Measurements from ENCODE around the gene MPDU1.

DNA sequence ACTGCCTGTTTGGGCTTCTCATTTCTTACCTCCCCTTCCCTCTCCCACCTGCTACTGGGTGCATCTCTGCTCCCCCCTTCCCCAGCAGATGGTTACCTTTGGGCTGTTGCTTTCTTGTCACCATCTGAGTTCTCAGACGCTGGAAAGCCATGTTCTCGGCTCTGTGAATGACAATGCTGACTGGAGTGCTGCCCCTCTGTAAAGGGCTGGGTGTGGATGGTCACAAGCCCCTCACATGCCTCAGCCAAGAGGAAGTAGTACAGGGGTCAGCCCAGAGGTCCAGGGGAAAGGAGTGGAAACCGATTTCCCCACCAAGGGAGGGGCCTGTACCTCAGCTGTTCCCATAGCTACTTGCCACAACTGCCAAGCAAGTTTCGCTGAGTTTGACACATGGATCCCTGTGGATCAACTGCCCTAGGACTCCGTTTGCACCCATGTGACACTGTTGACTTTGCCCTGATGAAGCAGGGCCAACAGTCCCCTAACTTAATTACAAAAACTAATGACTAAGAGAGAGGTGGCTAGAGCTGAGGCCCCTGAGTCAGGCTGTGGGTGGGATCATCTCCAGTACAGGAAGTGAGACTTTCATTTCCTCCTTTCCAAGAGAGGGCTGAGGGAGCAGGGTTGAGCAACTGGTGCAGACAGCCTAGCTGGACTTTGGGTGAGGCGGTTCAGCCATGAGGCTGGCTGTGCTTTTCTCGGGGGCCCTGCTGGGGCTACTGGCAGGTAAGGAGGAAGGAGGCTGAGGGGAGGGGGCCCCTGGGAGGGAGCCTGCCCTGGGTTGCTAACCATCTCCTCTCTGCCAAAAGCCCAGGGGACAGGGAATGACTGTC is 4.4 kb upstream of the MPDU1 start, which contains the start of gene CD68:
- TF ChIP-seq POLR2A (IDR thresholded peaks at IDR 0.05) (peak in 1 of 2 donors; percentile 65), POLR2AphosphoS5 (IDR thresholded peaks at IDR 0.05; ENCODE audit: insufficient read depth in 1 of 2, low read depth in 1 of 2) (peak; percentile 84 to 86)
- TF ChIP-seq, protein P1, sequence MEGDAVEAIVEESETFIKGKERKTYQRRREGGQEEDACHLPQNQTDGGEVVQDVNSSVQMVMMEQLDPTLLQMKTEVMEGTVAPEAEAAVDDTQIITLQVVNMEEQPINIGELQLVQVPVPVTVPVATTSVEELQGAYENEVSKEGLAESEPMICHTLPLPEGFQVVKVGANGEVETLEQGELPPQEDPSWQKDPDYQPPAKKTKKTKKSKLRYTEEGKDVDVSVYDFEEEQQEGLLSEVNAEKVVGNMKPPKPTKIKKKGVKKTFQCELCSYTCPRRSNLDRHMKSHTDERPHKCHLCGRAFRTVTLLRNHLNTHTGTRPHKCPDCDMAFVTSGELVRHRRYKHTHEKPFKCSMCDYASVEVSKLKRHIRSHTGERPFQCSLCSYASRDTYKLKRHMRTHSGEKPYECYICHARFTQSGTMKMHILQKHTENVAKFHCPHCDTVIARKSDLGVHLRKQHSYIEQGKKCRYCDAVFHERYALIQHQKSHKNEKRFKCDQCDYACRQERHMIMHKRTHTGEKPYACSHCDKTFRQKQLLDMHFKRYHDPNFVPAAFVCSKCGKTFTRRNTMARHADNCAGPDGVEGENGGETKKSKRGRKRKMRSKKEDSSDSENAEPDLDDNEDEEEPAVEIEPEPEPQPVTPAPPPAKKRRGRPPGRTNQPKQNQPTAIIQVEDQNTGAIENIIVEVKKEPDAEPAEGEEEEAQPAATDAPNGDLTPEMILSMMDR (IDR thresholded peaks at IDR 0.05) = no peak

Measured in vagina (tissue), 2 donors.